Stimulated activated CD4-positive, alpha-beta T cell treated with anti-CD3 and anti-CD28 coated beads, TNF-alpha, amount 100 ng/mL, for 24 hours (primary cell): ENCODE results near the gene TRIM67.

ENCODE experiments used
- DNase-seq, 3 experiments: peaks; one replicate each; pipeline ENCODE4 v3.0.0-alpha.2; 2020; ENCODE audit warnings: low read depth in 3 of 3

The TRIM67 gene

GRCh38 chr1:231183639-231184590 is 22.1 kb downstream of the TRIM67 start:
- no peak for DNase-seq

GRCh38 chr1:231184891-231185290 is 23.0 kb downstream of the TRIM67 start:
- DNase-seq, result no peak

- DNase-seq, result no peak
Measured at GRCh38 chr1:231185391-231185790, 23.5 kb downstream of the TRIM67 start.

GRCh38 chr1:231186356-231187115 is 24.7 kb downstream of the TRIM67 start:
- no peak for DNase-seq

- DNase-seq, result no peak
Measured at GRCh38 chr1:231187571-231187970, 25.7 kb downstream of the TRIM67 start.

- no peak for DNase-seq
Measured at GRCh38 chr1:231188072-231188471, 26.2 kb downstream of the TRIM67 start.

- DNase-seq, result no peak
Measured at GRCh38 chr1:231188768-231189167, 26.9 kb downstream of the TRIM67 start.

GRCh38 chr1:231189683-231190270 is 27.9 kb downstream of the TRIM67 start:
- no peak for DNase-seq

GRCh38 chr1:231190456-231190855 is 28.6 kb downstream of the TRIM67 start:
- DNase-seq, result no peak

GRCh38 chr1:231192620-231193163 is 30.8 kb downstream of the TRIM67 start:
- DNase-seq, result no peak

GRCh38 chr1:231193710-231194340 is 32.0 kb downstream of the TRIM67 start:
- DNase-seq, result no peak

GRCh38 chr1:231194476-231194842 is 32.6 kb downstream of the TRIM67 start:
- no peak for DNase-seq

GRCh38 chr1:231194843-231195516 is 33.1 kb downstream of the TRIM67 start:
- DNase-seq, result no peak

- no peak for DNase-seq
Measured at GRCh38 chr1:231196307-231196706, 34.4 kb downstream of the TRIM67 start.

- DNase-seq, result no peak
Measured at GRCh38 chr1:231196728-231197127, 34.9 kb downstream of the TRIM67 start.

- DNase-seq, result no peak
Measured at GRCh38 chr1:231199868-231200267, 38.0 kb downstream of the TRIM67 start.

GRCh38 chr1:231200388-231201031 is 38.7 kb downstream of the TRIM67 start:
- DNase-seq, result no peak

GRCh38 chr1:231201375-231201978 is 39.6 kb downstream of the TRIM67 start:
- no peak for DNase-seq

GRCh38 chr1:231201979-231202633 is 40.2 kb downstream of the TRIM67 start:
- no peak for DNase-seq
